ENCODE measurements around the gene TENM4.

Gene TENM4

DNA sequence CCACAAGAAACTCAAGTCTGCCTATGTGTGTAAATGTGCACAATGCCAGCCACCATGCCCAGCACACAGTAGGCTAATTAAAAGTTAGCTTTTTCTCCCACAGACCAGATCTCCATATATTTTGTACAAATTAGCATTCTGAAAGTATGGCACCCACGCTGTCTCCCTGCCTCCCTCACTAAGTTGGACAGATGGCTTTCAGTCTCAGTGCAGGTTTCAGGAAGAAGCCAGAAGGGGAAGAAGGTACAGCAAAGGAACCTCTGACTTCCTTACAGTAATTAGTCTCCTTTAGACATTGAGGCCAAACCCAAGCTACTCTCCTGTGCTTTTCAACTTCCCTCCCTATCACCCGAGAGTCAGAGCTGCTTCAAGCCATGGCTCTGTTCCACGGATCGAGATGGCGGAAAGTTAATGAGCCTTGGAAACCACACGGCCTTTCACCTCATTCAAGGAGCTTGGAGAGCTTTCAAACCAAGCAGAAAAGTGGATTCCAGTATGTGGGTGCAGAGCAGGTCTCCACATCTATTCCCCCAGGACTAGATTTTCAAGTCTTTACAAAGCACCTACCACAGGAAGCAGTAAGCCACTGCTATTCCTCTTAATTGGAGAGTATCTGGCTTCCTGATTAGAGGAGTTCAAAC lies 645.1 kb downstream of the TENM4 start:
- DNase-seq (ENCODE audit: low spot score) = no peak

DNA sequence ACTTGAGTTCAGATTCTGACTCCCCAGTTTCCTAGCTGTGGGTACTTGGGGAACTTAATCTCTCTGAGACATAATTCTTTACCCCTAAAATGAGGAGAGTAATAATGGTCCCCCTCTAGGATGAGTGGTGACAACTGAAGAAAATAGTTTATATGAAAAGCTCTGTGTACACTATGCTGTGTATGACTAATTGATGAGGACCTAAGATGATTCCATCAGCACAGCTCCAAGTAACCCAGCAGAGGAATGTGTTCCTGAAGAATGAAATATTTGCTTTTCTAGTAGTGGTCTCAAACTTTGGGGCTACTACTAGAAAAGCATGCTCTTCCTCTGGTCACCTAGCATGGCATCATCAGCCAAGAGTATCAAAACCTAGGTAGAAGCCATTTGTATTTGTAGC lies 648.9 kb downstream of the TENM4 start:
- DNase-seq (ENCODE audit: low spot score) = no peak

DNA sequence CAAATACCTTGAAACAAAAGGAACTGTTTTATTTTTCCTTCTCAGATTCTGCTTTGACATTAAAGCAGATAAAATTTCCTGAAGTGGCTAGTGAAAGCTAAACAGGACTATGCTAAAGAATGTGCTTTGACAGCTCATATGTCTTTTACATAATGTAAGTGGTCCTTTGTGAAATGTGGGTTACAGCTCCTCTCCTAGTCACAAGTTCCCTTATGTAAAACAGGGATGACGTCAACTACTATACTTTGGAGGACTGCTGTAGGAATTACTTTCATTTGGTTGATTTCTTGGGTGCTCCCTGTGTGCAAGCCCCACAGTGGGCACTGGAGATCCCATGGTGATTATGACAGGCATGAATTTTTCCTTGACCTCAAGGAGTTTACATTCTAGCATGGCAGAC lies 649.6 kb downstream of the TENM4 start:
- DNase-seq (ENCODE audit: low spot score) = no peak

DNA sequence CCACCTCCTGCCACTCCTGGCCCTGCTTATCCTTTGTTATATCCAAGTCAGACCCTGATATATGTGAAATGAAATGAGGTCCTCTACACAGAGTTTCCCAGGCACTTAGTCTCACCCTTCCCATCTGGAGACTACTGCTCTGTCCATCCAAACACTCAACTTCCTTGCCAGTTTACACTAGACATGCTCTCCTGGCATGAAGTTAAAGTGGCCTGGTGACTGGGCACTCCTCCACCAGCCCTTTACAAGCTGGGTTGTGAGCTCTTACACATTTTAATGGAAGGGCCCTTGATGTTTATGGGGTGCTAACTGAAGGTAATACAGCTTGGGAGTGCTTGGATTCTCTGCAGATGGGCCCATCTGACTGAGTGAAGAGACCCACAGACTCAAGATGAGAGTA lies 650.0 kb downstream of the TENM4 start:
- DNase-seq (ENCODE audit: low spot score) = no peak

DNA sequence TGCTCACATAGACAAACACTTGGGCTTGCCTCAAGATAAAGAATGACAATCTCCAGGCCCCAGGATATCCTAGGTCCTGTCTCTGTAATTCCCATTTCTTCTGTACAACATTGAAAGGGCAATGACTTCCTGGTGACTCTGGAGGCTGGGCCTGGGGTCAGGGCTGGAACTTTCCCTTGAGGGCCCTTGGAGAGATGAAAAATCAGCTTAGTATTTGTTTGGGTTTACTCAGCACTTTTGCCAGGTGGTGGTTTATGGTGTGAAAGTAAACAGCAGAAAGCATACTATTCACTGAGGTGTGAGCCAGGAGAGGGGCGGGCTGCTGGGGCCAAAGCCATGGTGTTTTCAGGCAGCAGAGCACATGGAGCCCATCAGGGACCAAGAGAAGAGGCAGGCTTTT lies 651.5 kb downstream of the TENM4 start:
- no peak for DNase-seq (ENCODE audit: low spot score)

DNA sequence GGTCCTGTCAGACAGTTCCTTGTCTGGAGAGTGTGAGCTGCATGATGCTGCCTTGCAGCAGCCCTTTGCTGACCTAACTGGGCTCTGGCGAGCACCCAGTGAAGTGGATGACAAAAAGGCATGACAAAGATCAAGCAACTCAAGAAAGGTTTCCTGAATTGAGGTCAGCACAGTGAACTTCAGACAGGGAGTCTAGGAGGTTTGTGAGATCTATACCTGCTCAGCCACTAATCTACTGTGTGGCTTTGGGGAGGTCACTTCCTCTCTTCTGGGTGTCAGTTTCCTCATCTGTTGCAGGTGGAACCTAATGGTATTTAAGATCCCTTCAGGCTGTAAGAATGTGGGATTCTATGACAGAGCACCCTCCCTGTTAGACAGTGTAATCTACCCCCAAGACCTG lies 652.3 kb downstream of the TENM4 start:
- DNase-seq (ENCODE audit: low spot score) = no peak

DNA sequence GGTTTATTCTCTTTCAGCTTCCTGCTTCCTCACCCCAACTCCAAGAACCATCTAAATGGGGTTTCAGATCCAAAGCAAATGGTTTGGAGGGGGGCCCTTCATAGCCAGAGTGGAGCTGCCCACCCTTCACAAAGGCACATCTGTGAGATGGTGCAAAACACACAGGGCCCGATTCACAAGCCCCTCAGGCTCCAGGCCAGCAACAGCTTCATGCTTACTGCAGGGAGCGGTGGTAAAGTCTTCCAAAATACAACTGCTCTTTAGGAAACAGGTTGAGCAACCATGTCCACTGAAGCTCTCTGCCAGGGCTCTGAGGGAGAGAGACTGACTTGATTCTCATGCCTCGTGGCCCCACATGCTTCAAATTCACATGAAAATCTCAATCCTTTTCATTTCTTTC lies 653.1 kb downstream of the TENM4 start:
- no peak for DNase-seq (ENCODE audit: low spot score)

DNA sequence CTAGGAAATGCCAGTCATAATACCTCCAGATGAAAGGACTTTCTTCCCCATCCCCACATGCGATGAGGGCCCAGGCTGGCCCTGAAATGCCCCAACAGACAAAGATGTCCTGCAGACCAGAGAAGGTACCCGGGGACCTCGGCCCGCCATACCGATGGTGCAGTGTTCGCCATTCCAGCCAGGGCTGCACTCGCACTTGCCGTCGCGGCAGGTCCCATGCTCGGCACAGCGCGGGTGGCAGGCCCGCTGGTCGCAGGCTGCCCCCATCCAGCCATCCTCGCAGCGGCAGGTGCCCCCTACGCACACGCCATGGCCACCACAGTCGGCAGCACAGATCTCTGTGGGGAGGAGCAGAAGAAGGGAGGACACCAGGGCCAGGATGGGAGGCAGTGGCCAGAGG lies 654.1 kb downstream of the TENM4 start:
- DNase-seq (ENCODE audit: low spot score) = no peak

DNA sequence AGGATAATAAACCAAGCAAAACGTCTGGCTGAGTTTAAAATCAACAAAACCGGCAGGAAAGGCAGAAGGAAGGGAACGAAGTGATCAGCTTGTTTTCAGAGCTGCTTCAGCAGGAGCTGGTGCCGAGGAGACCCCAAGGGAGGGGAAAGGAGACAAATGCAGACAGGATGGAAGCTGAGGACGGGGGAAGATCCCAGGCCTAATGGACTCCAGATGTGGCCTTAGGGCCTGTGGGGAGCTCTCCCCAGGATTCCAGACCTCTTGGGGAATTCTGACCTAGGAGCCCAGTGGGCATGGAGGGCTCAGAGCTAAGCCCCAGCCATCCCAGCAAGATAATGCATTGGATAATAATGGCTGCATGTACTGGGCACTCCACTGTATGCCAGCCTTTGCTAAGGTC lies 654.7 kb downstream of the TENM4 start:
- DNase-seq (ENCODE audit: low spot score) = peak; percentile 23

DNA sequence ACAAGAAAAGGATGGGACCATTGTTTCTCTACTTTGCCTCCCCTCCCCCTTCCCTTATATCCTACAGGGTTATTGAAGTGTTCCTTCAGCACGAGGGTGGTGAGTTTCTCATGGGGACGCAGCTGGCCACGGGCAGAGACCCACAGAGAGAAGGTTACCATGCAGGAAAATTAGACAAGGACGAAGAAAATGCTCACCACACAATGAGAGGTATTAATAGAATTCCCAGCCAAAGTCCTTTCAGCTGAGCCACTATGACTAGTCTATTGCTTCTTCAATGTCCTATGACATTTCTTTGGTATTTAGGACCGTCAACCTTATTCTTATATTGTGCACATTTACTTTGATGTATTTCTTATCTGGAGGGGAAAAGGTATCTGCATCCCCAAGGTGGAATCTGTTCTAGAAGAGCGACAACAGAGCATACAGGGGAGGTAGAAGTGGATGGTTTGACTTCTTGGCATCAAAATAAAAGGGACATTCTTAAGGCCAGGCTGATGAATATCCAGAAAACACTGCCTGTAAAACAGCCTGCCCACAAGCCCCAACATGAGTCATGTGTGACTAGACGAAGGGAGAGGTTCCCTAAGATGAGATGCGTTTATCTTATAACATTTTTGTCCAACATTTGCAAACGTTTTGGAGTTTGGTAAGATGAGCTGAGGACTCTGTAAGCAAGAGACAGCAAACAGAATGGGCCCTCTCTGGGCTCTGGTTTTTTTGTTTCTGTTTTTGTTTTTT lies 656.3 kb downstream of the TENM4 start:
- no peak for DNase-seq (ENCODE audit: low spot score)

DNA sequence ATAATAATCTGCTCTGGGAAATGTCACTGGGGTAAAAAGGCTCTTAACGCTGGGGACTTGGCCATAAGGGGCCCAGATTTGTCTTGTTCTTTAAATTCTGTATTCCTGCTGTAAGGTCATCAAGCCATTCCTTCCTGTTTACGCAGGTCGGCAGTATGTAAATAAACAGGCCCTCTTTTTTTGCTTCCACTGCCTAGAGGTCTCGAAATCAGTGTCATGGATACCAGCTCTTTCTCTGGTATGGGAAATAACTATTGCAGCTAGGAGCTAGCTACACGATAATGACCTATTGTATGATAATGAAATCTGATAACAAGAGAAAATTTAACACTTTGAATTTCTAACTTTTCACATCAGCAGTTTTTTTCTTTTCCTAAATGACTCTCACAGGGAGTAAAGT lies 657.0 kb downstream of the TENM4 start:
- no peak for DNase-seq (ENCODE audit: low spot score)

DNA sequence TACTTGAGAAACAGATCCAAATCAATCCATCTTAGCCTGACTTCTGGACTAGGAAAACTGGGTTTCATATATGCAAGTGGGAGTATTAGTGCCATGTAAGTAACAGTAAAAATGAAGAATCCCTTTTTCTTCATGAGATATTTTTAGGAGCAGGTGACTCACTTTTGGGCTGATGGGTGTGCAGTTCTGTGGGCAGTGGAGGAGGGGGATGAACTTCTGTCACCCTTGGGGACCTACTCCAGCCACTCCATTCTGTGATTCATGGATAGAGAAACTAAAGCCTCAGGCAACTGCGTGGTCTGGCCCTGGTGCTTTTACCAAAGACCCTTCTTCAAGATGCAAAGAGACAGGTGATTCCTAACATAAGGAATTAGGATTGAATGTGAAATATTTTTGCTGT lies 657.5 kb downstream of the TENM4 start:
- no peak for DNase-seq (ENCODE audit: low spot score)

DNA sequence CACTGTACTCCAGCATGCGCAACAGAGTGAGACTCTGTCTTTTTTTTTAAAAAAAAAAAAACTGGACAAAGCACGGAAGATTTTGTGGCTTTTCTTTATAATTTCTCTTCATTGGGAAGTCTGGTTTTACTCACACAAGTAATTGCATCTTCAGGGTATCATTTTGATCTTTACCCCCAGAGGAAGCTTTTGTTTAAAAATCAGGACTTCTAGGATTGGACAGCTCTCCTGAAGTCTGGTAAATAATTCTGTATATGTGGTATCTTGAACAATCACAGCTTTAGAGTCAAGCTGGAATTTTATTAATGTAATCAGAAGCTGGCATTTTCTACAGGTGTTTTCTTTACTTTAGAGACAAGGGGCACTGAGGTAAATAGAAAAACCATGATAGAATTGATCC lies 658.1 kb downstream of the TENM4 start:
- peak; percentile 61 for DNase-seq (ENCODE audit: low spot score)

DNA sequence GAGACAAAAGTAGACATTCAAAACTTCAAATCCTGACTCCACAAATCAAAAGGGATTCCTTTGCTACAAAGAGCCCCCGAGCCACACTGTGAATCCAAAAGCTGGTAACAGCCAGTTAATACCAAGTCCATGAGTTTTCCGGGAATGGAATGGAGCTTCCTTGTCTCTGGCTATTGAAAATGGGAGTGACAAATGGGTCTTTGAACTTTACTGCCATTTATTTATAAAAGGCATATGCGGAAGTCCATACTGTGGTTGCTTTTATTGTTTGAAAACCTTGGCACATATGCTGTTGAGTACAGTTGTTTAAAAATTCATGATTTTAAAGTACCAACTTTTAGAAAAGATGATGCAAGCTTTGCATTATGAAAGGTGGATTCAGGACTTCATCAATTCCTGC lies 659.9 kb downstream of the TENM4 start:
- no peak for DNase-seq (ENCODE audit: low spot score)

DNA sequence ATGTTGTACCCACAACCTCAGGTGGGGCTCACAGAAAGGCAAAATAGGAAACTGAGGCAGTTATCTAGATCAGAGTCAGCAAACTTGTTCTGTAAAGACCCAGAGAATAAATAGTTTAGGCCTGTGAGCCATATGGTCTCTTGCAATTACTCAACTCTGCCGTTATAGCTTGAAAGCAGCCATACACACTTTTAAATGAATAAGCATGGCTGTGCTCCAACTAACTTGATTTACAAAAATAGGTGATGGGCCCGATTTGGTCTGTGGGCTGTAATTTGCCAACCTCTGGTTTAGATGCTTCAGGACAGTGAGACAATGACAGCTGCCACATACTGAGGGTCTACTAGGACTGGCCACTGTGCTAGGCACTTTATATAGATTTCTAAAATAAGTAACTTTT lies 667.3 kb downstream of the TENM4 start:
- peak; percentile 46 for DNase-seq (ENCODE audit: low spot score)

DNA sequence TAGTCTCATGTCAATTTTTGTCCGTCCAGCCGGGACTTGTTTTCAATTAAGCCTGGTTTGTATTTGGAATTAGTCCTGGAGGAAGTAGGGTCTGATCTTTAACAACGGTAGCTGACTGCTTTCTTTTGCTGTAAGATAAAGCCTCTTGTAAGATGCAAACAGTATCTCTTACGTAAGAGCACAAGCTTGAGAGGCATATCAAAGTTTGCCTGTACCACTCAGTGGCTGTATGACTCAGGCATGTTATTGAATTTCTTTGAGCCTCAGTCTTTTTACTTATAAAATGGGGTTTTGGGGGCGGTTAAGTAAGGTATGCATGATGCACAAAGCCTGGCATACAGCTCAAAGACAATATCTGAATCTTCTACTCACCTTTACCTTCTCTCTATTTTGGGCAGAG lies 667.8 kb downstream of the TENM4 start:
- no peak for DNase-seq (ENCODE audit: low spot score)

DNA sequence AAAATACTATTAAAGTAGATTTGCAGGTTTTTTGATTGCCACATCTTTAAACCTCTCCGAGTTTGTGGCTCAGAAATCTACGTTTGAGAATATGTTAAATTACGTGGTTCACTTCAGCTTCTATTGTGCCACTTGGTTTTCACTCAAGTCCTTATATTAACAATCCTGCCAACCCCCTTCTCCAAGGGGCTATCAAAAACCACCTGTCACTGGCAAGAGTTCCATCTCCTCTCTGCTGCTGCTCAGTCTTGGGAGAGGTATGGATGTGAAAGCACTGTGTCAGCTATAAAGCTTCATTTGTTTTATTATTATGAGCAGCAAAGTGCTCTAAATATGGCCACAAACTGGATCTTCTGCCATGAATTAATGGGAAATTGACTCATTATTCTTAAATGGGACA lies 668.6 kb downstream of the TENM4 start:
- DNase-seq (ENCODE audit: low spot score) = no peak

DNA sequence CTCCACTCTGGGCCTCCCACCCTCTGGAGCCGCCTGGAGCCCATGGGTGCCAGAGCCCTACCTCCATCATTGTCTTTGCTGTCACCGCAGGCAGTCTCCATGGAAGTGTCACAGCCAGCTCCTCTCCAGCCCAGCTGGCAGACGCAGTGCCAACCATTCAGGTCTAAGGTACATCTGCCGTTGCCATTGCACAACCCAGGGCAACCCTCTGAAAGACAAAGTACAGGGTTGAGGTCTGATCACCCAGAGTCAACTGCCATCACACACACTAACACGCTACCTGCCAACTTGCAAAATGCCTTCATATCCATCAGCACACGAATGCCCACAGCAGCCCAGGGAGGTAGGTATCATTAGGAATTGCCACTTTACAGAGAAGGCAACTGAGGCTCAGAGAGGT lies 669.9 kb downstream of the TENM4 start:
- DNase-seq (ENCODE audit: low spot score) = no peak

DNA sequence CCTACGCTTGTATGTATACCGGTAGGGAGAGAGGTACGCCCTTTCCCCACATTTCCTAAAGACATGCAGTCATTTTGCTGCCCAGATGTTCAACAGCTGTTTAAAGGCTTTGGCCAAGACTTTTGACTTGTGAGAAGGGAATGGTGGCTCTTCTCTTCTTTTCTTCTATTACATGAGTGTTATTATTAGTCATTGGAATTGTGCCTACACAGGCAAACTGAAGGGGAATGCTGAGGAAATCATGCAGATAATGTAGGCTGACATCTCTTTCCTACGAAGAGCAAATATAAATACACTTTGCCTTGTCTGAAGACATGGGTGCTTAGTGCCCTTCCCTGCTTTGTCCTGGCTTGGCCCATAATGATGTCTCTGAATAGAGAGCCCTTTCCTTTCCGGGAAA lies 671.9 kb downstream of the TENM4 start:
- no peak for DNase-seq (ENCODE audit: low spot score)

DNA sequence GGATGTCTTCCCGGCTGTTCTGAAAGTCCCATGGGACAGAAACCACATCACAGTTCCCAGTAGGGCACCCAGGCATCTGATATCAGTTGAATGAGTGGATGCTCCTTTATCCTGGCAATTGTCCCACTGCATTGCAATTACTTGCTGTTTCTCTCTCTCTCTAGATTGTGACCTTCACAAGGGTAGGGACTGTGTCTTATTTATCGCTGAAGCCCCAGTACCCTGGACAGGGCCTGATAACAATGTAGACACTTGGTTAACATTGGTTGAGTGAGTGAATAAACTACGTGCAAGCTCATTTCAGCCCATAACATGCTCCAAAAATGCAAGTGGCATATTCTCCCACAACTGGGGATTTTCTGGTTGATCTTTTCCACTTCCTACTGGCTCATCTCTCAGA lies 672.5 kb downstream of the TENM4 start:
- no peak for DNase-seq (ENCODE audit: low spot score)

DNA sequence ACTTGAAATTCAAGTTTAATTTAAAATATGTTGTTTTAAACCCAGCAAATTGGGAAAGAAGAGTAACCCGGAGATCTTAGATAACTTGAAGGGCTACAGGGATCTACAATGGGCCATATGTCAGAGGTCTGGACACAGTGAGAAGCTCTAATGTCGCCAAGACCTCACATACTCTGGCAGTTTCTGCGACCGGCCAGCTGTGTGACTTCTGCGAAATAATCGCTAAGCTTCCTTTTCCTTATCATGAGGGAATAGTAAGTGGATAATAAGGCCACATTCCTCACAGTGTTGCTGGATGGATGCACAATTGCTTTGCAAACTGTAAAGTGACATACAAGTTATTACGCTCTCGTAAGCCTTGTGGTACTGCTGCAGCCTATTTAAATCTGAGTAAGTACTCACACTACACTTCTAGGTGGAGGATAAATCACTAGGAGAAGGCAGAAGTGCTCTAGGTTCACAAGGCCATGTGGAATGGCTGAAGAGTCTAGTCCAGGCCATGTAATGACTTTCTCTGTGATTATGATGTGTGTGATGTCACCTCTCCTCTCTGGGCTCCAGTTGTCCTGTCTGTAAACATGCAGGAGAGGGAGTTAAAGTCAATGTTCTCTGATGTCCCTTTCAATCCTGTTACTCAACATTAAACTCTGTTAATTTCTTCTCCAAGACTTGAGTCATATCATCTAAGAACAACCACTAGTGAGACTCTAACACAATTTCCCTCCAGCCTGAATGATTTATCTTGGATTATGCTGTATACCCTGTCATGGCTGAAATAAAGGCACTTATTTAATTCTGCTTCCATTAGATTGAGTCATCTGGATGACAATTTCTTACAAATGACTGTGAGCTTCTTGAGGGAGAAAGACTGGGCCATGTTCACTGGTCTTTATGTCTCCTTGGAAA lies 673.5 kb downstream of the TENM4 start:
- DNase-seq (ENCODE audit: low spot score) = no peak

DNA sequence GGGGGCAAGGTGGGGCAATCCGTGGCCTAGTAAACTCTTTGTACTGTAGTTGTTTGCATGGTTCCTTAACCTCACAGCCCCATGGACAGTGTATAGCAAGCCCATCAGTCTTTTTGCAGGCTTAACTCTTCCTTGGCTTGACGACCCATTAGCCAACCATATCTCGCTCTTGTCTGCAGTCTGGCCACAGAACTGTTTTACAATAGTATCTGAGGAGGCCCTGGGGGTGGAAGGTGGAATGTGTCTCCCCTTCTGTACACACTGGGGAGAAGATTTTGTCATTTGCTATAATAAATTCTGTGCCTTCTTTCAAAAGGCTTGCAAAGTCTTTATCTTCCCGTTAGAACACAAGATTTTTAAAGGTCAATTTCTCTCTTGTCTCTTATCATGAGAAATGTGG lies 675.9 kb downstream of the TENM4 start:
- DNase-seq (ENCODE audit: low spot score) = no peak

DNA sequence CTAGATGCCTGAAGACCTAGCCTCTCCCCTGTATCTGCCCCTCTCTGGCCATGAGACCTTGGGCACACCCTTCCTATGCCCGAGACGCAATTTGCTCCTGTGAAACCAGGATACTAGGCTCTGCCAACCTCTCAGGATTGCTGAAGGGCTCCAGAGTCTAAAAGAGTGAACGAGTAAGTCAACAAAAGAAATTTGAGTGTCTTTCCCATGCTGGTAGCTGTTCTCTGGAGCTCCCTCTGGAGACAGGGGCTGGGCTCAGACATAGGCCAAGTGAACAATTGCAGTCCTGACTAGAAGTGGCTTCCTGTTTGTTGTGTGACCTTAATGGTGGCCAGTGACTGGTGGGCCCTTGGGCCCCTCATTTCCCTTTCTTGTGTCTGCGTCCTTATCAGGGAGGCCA lies 677.2 kb downstream of the TENM4 start:
- no peak for DNase-seq (ENCODE audit: low spot score)

Data from SK-N-DZ (cell line).